ENCODE results near the gene ESYT3.

ESYT3 gene

DNA sequence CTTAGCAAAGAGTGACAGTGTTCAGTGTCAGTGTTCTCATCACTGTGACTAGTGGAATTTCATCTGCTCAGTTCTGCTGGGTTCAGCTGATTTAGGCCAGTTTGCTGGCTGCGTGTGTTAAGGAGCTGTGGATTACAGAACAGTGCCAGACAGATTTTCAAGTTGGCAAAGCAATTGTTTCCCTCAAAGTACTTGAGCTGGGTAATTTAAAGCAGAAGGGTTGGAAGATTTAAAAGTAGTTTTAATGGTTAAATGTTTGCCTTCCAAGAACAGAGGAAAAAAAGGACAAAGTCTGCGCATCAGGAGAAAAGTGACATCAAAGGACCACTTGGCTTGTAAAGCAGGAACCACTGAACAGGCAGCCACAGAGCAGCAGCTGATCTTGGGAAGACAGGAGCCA is 8.7 kb downstream of the ESYT3 start:
- H3K9me3 ChIP-seq (ENCODE audit: insufficient read depth, low read length): no peaks in the 10 kb centered on the region
- H3K27ac ChIP-seq (ENCODE audit: low read depth, low read length): no peak overlapping the region
- H2AFZ ChIP-seq (ENCODE audit: low read depth, low read length, severe bottlenecking): no peak overlapping the region
- H3K9ac ChIP-seq (ENCODE audit: low read length): no peak overlapping the region
- H3K9me2 ChIP-seq (replicated peaks; ENCODE audit: insufficient read depth, low read length): no peaks in the 10 kb centered on the region
- no peak overlapping the region for H3K4me3 ChIP-seq (ENCODE audit: insufficient read depth, low read length, poor library complexity, severe bottlenecking)
- H3K27me3 ChIP-seq (ENCODE audit: low read length): no peaks in the 10 kb centered on the region
- TF ChIP-seq EZH2phosphoT487 (conservative IDR thresholded peaks at IDR 0.05; ENCODE audit: low read length): no peak
- TF ChIP-seq, protein P1, sequence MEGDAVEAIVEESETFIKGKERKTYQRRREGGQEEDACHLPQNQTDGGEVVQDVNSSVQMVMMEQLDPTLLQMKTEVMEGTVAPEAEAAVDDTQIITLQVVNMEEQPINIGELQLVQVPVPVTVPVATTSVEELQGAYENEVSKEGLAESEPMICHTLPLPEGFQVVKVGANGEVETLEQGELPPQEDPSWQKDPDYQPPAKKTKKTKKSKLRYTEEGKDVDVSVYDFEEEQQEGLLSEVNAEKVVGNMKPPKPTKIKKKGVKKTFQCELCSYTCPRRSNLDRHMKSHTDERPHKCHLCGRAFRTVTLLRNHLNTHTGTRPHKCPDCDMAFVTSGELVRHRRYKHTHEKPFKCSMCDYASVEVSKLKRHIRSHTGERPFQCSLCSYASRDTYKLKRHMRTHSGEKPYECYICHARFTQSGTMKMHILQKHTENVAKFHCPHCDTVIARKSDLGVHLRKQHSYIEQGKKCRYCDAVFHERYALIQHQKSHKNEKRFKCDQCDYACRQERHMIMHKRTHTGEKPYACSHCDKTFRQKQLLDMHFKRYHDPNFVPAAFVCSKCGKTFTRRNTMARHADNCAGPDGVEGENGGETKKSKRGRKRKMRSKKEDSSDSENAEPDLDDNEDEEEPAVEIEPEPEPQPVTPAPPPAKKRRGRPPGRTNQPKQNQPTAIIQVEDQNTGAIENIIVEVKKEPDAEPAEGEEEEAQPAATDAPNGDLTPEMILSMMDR (IDR thresholded peaks at IDR 0.05; ENCODE audit: insufficient read depth, low read length, poor library complexity, severe bottlenecking): no peak
- no peak overlapping the region for H3K4me2 ChIP-seq (ENCODE audit: low read depth, low read length, poor library complexity, severe bottlenecking)
- no peaks in the 10 kb centered on the region for H3F3A ChIP-seq (ENCODE audit: insufficient read depth)
- no peaks in the 10 kb centered on the region for H3K79me2 ChIP-seq (ENCODE audit: insufficient read depth, low read length)
- H4K20me1 ChIP-seq (ENCODE audit: low read depth, low read length): no peaks in the 10 kb centered on the region
- no peaks in the 10 kb centered on the region for H3K36me3 ChIP-seq (ENCODE audit: low read length)

GRCh38 chr3:138443521-138444503 is 9.4 kb downstream of the ESYT3 start:
- H3F3A ChIP-seq (ENCODE audit: insufficient read depth): no peaks in the 10 kb centered on the region
- no peaks in the 10 kb centered on the region for H3K9me2 ChIP-seq (replicated peaks; ENCODE audit: insufficient read depth, low read length)
- no peak overlapping the region for H3K4me2 ChIP-seq (ENCODE audit: low read depth, low read length, poor library complexity, severe bottlenecking)
- no peak overlapping the region for H2AFZ ChIP-seq (ENCODE audit: low read depth, low read length, severe bottlenecking)
- no peaks in the 10 kb centered on the region for H3K79me2 ChIP-seq (ENCODE audit: insufficient read depth, low read length)
- TF ChIP-seq EZH2phosphoT487 (conservative IDR thresholded peaks at IDR 0.05; ENCODE audit: low read length): no peak
- TF ChIP-seq, protein P1 (IDR thresholded peaks at IDR 0.05; ENCODE audit: insufficient read depth, low read length, poor library complexity, severe bottlenecking): no peak
- H3K36me3 ChIP-seq (ENCODE audit: low read length): no peaks in the 10 kb centered on the region
- no peaks in the 10 kb centered on the region for H3K9me3 ChIP-seq (ENCODE audit: insufficient read depth, low read length)
- H3K9ac ChIP-seq (ENCODE audit: low read length): no peak overlapping the region
- no peak overlapping the region for H3K27ac ChIP-seq (ENCODE audit: low read depth, low read length)
- H3K4me3 ChIP-seq (ENCODE audit: insufficient read depth, low read length, poor library complexity, severe bottlenecking): no peak overlapping the region
- no peaks in the 10 kb centered on the region for H3K27me3 ChIP-seq (ENCODE audit: low read length)
- H4K20me1 ChIP-seq (ENCODE audit: low read depth, low read length): no peaks in the 10 kb centered on the region

DNA sequence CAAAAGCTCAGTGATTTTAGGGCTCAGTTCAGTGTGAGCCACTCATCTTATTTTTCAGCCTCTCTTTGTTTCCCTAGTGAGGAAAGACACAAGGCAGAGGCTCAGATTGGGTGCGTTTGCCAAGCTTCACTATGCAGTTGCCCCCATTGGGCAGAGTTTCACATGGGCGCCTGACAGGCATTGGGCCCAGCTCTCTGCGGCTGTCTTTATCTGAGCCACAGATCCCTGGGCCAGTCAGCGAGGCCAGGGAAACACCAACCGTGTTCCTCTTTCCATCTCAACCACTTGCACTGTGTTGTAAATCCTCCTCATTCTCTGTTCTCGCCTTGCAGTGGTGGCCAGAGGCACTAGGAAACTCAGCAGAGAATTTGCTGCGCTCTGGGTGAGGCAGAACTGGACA is 10.8 kb downstream of the ESYT3 start:
- no peak overlapping the region for H3K27ac ChIP-seq (ENCODE audit: low read depth, low read length)
- H3K79me2 ChIP-seq (ENCODE audit: insufficient read depth, low read length): no peaks in the 10 kb centered on the region
- H3K36me3 ChIP-seq (ENCODE audit: low read length): no peaks in the 10 kb centered on the region
- no peak overlapping the region for H2AFZ ChIP-seq (ENCODE audit: low read depth, low read length, severe bottlenecking)
- H3K4me3 ChIP-seq (ENCODE audit: insufficient read depth, low read length, poor library complexity, severe bottlenecking): no peak overlapping the region
- no peaks in the 10 kb centered on the region for H3K27me3 ChIP-seq (ENCODE audit: low read length)
- no peak overlapping the region for H3K9ac ChIP-seq (ENCODE audit: low read length)
- no peaks in the 10 kb centered on the region for H3K9me3 ChIP-seq (ENCODE audit: insufficient read depth, low read length)
- H3F3A ChIP-seq (ENCODE audit: insufficient read depth): no peaks in the 10 kb centered on the region
- H3K9me2 ChIP-seq (replicated peaks; ENCODE audit: insufficient read depth, low read length): no peaks in the 10 kb centered on the region
- no peaks in the 10 kb centered on the region for H4K20me1 ChIP-seq (ENCODE audit: low read depth, low read length)
- TF ChIP-seq EZH2phosphoT487 (conservative IDR thresholded peaks at IDR 0.05; ENCODE audit: low read length): no peak
- TF ChIP-seq, protein P1 (IDR thresholded peaks at IDR 0.05; ENCODE audit: insufficient read depth, low read length, poor library complexity, severe bottlenecking): no peak
- H3K4me2 ChIP-seq (ENCODE audit: low read depth, low read length, poor library complexity, severe bottlenecking): no peak overlapping the region
